GM19193 (cell line): Measurements from ENCODE around the gene ATAD2B.

Source experiments
- POLR2A ChIP-seq: IDR thresholded peaks from 4 replicates; pipeline ENCODE4 v1.6.1; 2011; ENCODE audit not compliant: insufficient read depth, insufficient read length; ENCODE audit errors: extremely low read depth

Gene ATAD2B

GRCh38 chr2:23861952-23862351 lies 65.0 kb downstream of the ATAD2B start:
- TF ChIP-seq POLR2A = no peak

DNA sequence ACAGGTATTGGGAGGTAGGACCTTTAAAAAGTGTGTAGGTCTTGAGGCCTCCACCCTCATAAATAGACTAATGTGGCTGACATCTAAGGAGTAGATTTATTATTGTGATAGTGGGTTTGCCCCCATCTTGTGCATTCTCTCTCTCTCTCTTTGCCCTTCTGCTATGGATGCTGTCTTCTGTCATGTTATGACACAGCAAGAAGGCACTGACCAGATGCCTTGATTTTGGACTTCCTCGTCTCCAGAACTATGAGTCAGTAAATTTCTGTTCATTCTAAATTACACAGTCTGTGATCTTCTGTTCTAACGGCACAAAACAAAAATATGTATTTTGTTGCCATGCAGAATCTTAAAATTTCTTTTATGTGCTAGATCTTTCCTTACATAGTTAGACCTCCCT lies 66.9 kb downstream of the ATAD2B start:
- TF ChIP-seq POLR2A = no peak

DNA sequence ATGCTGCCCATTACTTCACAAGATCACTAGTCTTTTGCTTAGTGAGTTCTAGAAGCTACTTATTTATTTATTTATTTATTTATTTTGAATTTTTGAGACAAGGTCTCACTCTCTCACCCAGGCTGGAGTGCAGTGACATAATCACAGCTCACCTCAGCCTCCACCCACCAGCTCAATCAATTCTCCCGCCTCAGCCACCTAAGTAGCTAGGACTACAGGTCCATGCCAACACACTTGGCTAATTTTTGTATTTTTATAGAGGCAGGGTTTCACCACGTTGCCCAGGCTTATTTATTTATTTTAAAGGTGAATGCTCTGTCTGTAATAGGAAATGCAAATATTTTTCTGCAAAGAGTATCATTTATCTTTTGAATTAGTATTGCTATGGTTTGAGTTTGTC lies 67.7 kb downstream of the ATAD2B start:
- TF ChIP-seq POLR2A = no peak

- no peak for TF ChIP-seq POLR2A
Observed at GRCh38 chr2:23850564-23851256, 76.2 kb downstream of the ATAD2B start.

GRCh38 chr2:23844905-23845304 lies 82.0 kb downstream of the ATAD2B start:
- TF ChIP-seq POLR2A = no peak

DNA sequence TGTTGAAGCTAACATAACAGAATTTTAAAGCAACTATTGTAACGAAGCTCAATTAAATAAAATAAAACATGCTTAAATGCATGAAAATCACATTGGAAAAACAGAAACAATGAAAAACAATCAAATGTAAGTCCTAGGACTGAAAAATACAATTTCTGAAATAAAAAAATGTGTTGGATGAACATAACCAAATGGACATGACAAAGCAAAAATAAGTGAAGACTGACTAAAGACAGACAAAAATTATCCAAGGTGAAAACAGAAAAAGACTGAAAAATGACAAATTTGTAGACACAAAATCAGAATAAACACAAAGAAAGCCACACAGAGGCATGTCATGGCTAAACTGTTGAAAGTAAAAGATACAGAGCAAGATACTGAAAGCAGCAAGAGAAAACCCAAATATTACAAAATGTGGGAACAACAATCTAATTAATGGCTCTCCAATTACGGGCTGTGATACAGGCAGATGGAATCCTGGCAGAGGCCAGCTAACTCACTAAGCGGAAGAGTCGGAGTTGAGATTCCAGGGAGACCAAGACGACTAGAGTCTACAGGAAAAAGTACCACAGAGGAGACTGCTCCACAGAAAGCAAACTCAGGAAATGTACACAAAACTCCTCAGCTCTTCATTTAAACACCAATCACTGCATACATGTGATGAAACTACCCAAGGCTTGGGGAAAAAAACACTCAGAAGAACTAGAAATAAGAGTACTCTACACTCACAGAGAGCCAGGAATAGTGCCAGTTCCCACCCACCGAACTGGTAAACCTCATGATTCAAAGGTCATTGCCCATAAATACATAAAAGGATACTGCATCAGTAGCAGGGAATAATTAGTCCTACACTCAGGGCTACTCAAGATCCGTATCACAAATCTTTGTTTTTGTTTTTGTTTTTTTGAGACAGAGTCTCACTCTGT lies 83.6 kb downstream of the ATAD2B start:
- no peak for TF ChIP-seq POLR2A

- no peak for TF ChIP-seq POLR2A
Observed at GRCh38 chr2:23839919-23840578, 86.9 kb downstream of the ATAD2B start.

DNA sequence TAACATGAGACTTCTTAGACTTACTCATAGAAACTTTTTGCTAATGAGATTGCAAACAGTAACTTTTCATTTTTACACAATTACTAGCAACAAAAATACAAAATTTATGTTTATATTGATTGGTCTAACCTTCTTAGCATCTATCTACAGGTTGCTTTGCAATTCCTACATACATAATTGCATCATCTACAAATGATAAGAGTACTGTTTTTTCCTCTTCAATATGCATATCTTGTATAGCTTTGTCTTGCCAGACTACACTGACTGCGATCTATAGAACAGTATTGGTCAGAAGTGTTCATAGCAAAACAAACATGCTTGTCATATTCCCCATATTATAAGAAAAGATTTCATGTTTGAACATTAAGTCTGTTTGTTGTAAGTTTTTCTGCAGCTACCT lies 87.9 kb downstream of the ATAD2B start:
- TF ChIP-seq POLR2A = no peak

DNA sequence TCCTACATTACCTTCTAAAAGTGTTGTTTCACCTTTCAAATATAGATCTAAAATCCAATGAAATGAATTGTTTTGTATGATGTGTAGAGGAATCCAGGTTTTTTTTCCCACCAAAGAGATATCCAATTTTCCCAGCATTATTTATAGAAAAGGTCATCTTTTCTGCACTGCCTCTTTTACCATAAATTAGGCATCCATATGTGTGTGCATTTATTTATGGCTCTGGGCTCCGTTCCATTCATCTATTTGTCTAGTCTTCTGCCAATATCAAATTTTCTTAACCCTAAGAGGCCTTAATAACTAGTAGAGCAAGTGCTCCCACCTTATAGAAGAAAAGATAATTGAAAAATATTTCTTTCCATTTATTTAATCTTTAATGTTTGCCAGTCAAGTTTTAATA lies 88.3 kb downstream of the ATAD2B start:
- TF ChIP-seq POLR2A = no peak

GRCh38 chr2:23837871-23838270 lies 89.1 kb downstream of the ATAD2B start:
- TF ChIP-seq POLR2A = no peak

DNA sequence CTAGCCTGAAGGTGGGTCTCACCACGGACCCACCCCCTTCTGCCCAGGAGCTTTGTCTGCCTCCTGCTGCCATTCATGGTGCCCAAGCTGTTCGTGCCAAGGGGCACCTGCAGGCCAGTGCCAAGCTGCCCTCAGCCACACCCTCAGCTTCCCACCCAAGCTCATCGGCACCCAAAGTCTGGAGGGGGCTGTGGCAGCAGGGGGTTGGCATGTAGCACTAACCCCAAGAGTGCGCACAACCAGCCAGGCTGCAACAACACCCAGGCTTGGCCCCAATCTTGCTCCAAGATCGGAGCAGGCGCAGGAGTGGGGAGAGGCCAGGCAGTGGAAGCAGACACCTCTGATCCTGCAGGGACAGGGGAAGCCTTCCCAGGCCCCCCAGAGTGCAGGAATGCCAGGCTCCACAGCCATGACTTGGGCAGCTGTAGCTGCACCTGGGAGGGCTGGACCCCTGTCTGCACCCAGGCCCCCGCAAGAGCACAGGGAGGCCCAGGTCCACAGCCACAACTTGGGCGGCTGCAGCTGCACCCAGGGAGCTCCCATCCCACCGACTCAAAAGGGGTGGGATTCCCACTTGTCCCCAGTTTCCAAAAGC lies 89.9 kb downstream of the ATAD2B start:
- no peak for TF ChIP-seq POLR2A

GRCh38 chr2:23836505-23836904 lies 90.4 kb downstream of the ATAD2B start:
- no peak for TF ChIP-seq POLR2A

DNA sequence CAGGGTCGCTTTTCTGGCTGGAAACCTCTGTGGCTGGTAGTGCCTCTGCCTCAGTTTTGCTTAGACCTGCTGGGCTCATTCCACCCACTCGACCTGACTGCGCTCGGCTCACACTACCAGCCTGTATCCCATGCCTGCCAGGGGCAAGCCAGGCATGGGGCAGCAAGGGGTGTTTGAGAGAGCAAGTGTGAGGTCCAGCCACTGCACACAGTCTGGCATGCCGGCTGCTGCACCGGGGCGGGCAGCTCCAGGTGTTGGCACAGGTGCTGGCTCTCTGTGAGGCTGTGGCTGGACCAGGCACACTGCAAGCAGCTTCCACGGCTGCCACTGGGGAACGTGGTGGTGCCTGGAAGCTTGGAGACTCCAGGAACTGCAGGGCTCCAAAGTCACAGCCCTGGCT lies 90.9 kb downstream of the ATAD2B start:
- TF ChIP-seq POLR2A = no peak

GRCh38 chr2:23835423-23835822 lies 91.5 kb downstream of the ATAD2B start:
- TF ChIP-seq POLR2A = no peak

DNA sequence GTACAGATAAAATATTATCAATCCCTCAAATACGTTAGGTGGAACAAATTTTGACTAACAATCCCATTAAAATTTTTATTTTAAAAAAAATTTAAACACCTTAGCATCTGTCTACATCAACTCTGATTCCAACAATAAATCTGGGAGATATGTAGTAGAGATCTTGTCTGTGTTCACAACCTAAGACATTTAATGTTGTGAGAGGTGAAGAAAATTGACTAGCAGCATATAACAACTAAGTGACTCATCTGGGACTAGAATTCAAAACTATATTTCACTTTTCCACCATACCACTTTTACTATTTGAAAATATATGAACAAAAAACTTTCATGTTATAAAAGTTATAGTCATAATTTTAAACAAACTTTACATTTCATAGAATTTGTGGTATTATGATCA lies 97.9 kb downstream of the ATAD2B start:
- TF ChIP-seq POLR2A = no peak
